Measurements from ENCODE around the gene ZMYM4. TPM values are rescaled to one million over a fixed set of nuclear protein-coding genes. Genes with fewer than 3 reads are reported as not detected.
A peak's percentile ranks its signal among the peaks of the same experiment; 100 is the strongest.

ZMYM4 gene
- total RNA-seq, 2 experiments from 2014 or later, result 21.1 to 54.3 TPM

DNA sequence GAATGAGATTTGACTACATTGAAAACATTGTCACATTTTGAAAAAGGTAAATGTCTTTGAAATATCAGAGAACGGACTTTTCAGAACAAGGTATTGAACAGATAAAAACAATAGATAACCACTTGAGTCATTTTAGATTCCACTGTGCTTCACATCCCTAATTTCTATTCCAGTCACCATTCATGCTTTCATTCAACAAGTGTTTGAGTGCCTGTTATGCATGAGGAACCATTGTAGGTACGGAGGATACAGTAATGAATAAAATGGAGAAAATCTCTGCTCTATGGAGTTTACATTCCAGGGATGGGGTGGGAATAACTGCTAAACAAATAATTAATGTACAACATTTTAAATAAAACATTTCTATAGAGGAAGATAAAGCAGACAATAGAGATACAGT lies 26.3 kb downstream of the ZMYM4 start:
- CTCF ChIA-PET (ENCODE audit: unreplicated experiment), result no interaction called here
- Histone ChIP-seq H4K20me1 (ENCODE audit: insufficient read depth, low read length) (no peaks in the 10 kb centered on the region), H3K4me1 (ENCODE audit: insufficient read depth, low read length, poor library complexity, severe bottlenecking) (peaks cover 9% of the 10 kb centered on the region), H3K9me2 (ENCODE audit: insufficient read depth, low read length) (no peaks in the 10 kb centered on the region), H3K4me3 (ENCODE audit: low read depth, low read length, poor library complexity, severe bottlenecking) (no peak overlapping the region), H2AFZ (ENCODE audit: low read length) (no peak overlapping the region), H3K36me3 (ENCODE audit: insufficient read depth, low read length) (peaks cover 36% of the 10 kb centered on the region), H3K9me3 (ENCODE audit: low read length) (no peaks in the 10 kb centered on the region), H3K79me2 (ENCODE audit: insufficient read depth, low read depth, low read length) (no peaks in the 10 kb centered on the region; the same call in 1 of the 2 replicates), H3K27ac (ENCODE audit: low read depth, low read length, poor library complexity, severe bottlenecking) (no peak overlapping the region), H3K4me2 (ENCODE audit: low read length) (no peak overlapping the region)
- no peak for TF ChIP-seq EZH2phosphoT487 (IDR thresholded peaks at IDR 0.05; ENCODE audit: borderline replicate concordance, low read depth, low read length)
- TF ChIP-seq, protein P1, sequence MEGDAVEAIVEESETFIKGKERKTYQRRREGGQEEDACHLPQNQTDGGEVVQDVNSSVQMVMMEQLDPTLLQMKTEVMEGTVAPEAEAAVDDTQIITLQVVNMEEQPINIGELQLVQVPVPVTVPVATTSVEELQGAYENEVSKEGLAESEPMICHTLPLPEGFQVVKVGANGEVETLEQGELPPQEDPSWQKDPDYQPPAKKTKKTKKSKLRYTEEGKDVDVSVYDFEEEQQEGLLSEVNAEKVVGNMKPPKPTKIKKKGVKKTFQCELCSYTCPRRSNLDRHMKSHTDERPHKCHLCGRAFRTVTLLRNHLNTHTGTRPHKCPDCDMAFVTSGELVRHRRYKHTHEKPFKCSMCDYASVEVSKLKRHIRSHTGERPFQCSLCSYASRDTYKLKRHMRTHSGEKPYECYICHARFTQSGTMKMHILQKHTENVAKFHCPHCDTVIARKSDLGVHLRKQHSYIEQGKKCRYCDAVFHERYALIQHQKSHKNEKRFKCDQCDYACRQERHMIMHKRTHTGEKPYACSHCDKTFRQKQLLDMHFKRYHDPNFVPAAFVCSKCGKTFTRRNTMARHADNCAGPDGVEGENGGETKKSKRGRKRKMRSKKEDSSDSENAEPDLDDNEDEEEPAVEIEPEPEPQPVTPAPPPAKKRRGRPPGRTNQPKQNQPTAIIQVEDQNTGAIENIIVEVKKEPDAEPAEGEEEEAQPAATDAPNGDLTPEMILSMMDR (conservative IDR thresholded peaks at IDR 0.05; ENCODE audit: low read length), result no peak
- no TSS peak for BruUV-seq (replicated peaks)
- no peak for DNase-seq (ENCODE audit: low spot score)
- intact Hi-C loops (cut with micrococcal nuclease; ENCODE audit: unreplicated experiment), result no loop called here
- POLR2A ChIA-PET, result no interaction called here

DNA sequence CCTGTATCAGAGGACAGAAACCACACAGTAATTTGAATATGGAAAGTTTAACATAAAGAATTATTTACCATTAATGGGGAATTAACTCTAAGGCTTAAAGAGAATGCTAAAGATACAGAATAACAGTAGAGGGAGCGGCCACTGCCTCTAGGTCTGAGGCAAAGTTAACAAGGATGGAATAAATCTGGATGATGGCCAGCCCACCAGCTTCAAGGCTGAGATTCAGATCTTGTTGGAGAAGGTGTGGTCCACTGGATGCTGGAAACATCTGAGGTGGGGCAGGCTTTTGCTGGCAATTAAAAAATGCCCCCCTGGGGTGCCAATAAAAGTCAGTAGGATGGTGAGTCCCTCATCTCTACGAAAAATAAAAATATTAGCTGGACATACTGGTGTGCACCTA lies 29.4 kb downstream of the ZMYM4 start:
- intact Hi-C loops (cut with micrococcal nuclease; ENCODE audit: unreplicated experiment), result loop anchor here (1.0 kb wide), 1 partner anchor 96 kb away; no protein-coding TSS in a partner anchor
- Histone ChIP-seq H3K36me3 (ENCODE audit: insufficient read depth, low read length) (peaks cover 19% of the 10 kb centered on the region), H3K9me2 (ENCODE audit: insufficient read depth, low read length) (no peaks in the 10 kb centered on the region), H3K4me2 (ENCODE audit: low read length) (no peak overlapping the region), H3K27ac (ENCODE audit: low read depth, low read length, poor library complexity, severe bottlenecking) (no peak overlapping the region), H3K4me3 (ENCODE audit: low read depth, low read length, poor library complexity, severe bottlenecking) (no peak overlapping the region), H3K79me2 (ENCODE audit: insufficient read depth, low read depth, low read length) (peaks cover 6% of the 10 kb centered on the region; the same call in 1 of the 2 replicates), H4K20me1 (ENCODE audit: insufficient read depth, low read length) (no peaks in the 10 kb centered on the region), H3K9me3 (ENCODE audit: low read length) (no peaks in the 10 kb centered on the region), H3K4me1 (ENCODE audit: insufficient read depth, low read length, poor library complexity, severe bottlenecking) (peaks cover 9% of the 10 kb centered on the region), H2AFZ (ENCODE audit: low read length) (no peak overlapping the region)
- no peak for TF ChIP-seq EZH2phosphoT487 (IDR thresholded peaks at IDR 0.05; ENCODE audit: borderline replicate concordance, low read depth, low read length)
- TF ChIP-seq, protein P1 (conservative IDR thresholded peaks at IDR 0.05; ENCODE audit: low read length), result no peak
- no TSS peak for BruUV-seq (replicated peaks)
- CTCF ChIA-PET (ENCODE audit: unreplicated experiment), result no interaction called here
- DNase-seq (ENCODE audit: low spot score), result no peak
- POLR2A ChIA-PET, result no interaction called here

DNA sequence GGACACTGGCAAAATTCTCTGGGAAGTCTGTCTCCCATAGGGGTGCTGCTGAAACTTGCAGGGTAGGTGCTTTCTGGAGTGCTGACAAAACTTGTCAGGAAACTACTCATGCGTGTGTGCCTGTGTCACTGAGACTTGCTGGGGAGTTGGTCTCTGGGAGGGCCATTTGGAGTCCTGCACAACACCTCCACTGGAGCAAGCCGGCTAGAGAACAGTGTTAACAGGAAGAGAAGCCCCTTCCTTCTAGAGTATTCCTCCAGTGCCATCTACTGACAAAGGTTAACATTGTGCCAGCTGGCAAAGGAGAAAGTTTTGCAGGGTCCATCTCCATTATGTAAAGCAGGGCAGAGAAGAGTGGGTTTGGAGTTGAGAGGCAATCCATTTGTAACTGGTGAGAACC lies 30.0 kb downstream of the ZMYM4 start:
- Histone ChIP-seq H3K9me2 (ENCODE audit: insufficient read depth, low read length) (no peaks in the 10 kb centered on the region), H2AFZ (ENCODE audit: low read length) (no peak overlapping the region), H3K4me1 (ENCODE audit: insufficient read depth, low read length, poor library complexity, severe bottlenecking) (peaks cover 9% of the 10 kb centered on the region), H3K36me3 (ENCODE audit: insufficient read depth, low read length) (peaks cover 13% of the 10 kb centered on the region), H3K27ac (ENCODE audit: low read depth, low read length, poor library complexity, severe bottlenecking) (no peak overlapping the region), H3K4me2 (ENCODE audit: low read length) (no peak overlapping the region), H3K4me3 (ENCODE audit: low read depth, low read length, poor library complexity, severe bottlenecking) (no peak overlapping the region), H3K9me3 (ENCODE audit: low read length) (no peaks in the 10 kb centered on the region), H3K79me2 (ENCODE audit: insufficient read depth, low read depth, low read length) (peaks cover 6% of the 10 kb centered on the region; the same call in 1 of the 2 replicates), H4K20me1 (ENCODE audit: insufficient read depth, low read length) (no peaks in the 10 kb centered on the region)
- CTCF ChIA-PET (ENCODE audit: unreplicated experiment), result no interaction called here
- DNase-seq (ENCODE audit: low spot score), result peak; percentile 63
- TF ChIP-seq EZH2phosphoT487 (IDR thresholded peaks at IDR 0.05; ENCODE audit: borderline replicate concordance, low read depth, low read length), result no peak
- TF ChIP-seq, protein P1 (conservative IDR thresholded peaks at IDR 0.05; ENCODE audit: low read length), result peak; percentile 80
- BruUV-seq (replicated peaks), result no TSS peak
- intact Hi-C loops (cut with micrococcal nuclease; ENCODE audit: unreplicated experiment), result loop anchor here (1.0 kb wide), 1 partner anchor 96 kb away; no protein-coding TSS in a partner anchor
- POLR2A ChIA-PET, result no interaction called here

Measured in OCI-LY7 (cell line).